Suprapubic skin (tissue), 4 donors: Measurements from ENCODE around the gene KIF13A. TPM values are rescaled to one million over a fixed set of nuclear protein-coding genes. Genes with fewer than 3 reads are reported as not detected.

ENCODE experiments used
- DNase-seq, 2 donors: peaks; one replicate each; pipeline ENCODE4 v3.0.0-alpha.2; 2019; ENCODE audit warnings: low spot score in 2 of 2
- H3K27ac ChIP-seq: fragments of 200-600 bp; sonication (generic); one replicate; pipeline ENCODE4 v1.5.1; 2019
- H3K27me3 ChIP-seq: fragments of 200-600 bp; sonication (generic); one replicate; pipeline ENCODE4 v1.5.1; 2019
- H3K36me3 ChIP-seq: fragments of 200-600 bp; sonication (generic); one replicate; pipeline ENCODE4 v1.5.1; 2019
- H3K4me1 ChIP-seq: fragments of 200-600 bp; sonication (generic); one replicate; pipeline ENCODE4 v1.5.1; 2019
- H3K4me3 ChIP-seq: fragments of 200-600 bp; sonication (generic); one replicate; pipeline ENCODE4 v1.5.1; 2019; ENCODE audit warnings: mild to moderate bottlenecking
- H3K9me3 ChIP-seq: fragments of 200-600 bp; sonication (generic); one replicate; pipeline ENCODE4 v1.5.1; 2019
- CTCF ChIP-seq, 2 donors: fragments of 200-600 bp in 1 of 2; fragments of 450-650 bp in 1 of 2; sonication (generic) in 1 of 2; IDR thresholded peaks; one replicate each; pipeline ENCODE4 v1.5.1; 2016 to 2019; ENCODE audit warnings: antibody characterized with exemption in 2 of 2, mild to moderate bottlenecking in 1 of 2, moderate library complexity in 1 of 2
- EP300 ChIP-seq: sonication (generic); formaldehyde crosslinking; IDR thresholded peaks from one replicate; pipeline ENCODE4 v1.6.1; 2017; ENCODE audit warnings: antibody characterized with exemption
- POLR2A ChIP-seq, 2 donors: fragments of 450-650 bp; IDR thresholded peaks; one replicate each; pipeline ENCODE4 v1.6.1; 2017; ENCODE audit warnings: antibody characterized with exemption in 2 of 2, mild to moderate bottlenecking in 2 of 2, moderate library complexity in 2 of 2
- POLR2AphosphoS5 ChIP-seq, 3 donors: sonication (generic); formaldehyde crosslinking; IDR thresholded peaks; one replicate each; pipeline ENCODE4 v1.6.1; 2017; ENCODE audit warnings: antibody characterized with exemption in 3 of 3
- WGBS: methylation state at CpG from one replicate; pipeline ENCODE4 v1.1.5; 2018; 5-methylcytosine and 5-hydroxymethylcytosine counted together
- total RNA-seq, 4 donors: library from RNA; depleted of rRNA; stranded (reverse); fragments of >200 nt; gene quantifications; one replicate each; pipeline ENCODE4 v1.1.0, GENCODE V29; 2016

KIF13A gene
- total RNA-seq, 4 donors from 2014 or later, result 73.0 to 91.9 (median 78.9) TPM

DNA sequence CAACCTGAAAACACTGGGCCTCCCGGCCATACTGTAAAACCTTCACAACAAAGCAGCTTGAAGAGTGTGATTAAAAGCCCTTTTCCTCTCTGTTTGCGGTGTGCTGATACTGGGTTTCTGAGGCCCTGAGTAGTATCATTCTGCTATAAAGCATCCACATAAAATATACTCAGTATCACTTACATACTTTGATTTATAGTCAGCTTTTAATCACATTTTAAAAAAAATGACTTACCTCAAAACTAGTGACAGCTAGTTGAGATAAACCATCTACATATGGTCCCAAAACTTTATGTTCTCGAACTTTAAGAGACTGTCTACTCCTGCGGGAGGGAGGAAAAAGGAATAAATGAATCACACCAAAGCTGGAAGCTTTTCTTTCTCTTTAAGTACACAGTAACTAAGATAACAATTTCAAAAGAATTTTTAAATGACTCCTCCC lies 135.7 kb downstream of the KIF13A start:
- WGBS, result 68% methylated on average over 4 of the region's 4 CpGs
- Histone ChIP-seq H3K27me3 (no peaks in the 10 kb centered on the region), H3K4me3 (no peak overlapping the region), H3K9me3 (no peaks in the 10 kb centered on the region), H3K36me3 (peaks cover 40% of the 10 kb centered on the region), H3K27ac (no peak overlapping the region), H3K4me1 (no peaks in the 10 kb centered on the region)
- no peak for DNase-seq
- TF ChIP-seq POLR2A (IDR thresholded peaks at IDR 0.05) (no peak), POLR2AphosphoS5 (IDR thresholded peaks at IDR 0.05) (no peak), CTCF (IDR thresholded peaks at IDR 0.05) (no peak), EP300 (no peak)

DNA sequence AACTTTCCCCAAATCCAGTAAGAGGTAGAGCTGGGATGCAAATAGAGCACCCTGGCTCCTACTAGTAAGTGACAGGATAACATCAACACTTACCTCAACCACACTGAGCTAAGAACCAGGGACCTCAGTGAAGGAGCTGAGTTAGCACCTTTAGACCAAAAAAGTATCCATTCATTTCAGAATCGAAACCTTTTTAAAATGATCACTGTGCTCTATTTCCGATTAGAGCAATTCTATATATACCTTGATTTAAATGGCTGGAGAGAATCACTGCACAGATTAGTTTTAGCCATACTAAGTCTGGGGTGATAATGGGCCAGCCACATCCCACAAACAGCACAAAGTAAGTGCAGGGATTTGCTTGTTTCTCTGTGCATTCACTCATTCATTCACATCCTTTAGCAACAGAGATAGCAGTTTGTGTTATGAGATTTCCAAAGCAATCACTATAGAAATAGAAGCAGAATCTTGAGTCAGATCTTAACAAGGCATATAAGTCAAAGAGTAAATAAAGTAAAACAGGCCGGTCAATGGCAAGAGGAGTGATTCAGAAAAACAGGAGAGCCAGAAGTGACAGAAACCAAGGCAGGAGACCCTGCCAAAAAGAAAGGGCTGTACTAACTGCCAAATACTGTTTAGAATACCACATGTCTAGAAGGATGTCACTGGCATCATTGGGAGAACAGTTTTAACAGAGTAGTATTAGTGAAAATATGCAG lies 136.3 kb downstream of the KIF13A start:
- TF ChIP-seq POLR2A (IDR thresholded peaks at IDR 0.05) (no peak), CTCF (IDR thresholded peaks at IDR 0.05) (no peak), EP300 (no peak), POLR2AphosphoS5 (IDR thresholded peaks at IDR 0.05) (no peak)
- WGBS, result 86% methylated on average over 3 of the region's 3 CpGs
- H3K4me3 ChIP-seq, result no peak overlapping the region
- peaks cover 42% of the 10 kb centered on the region for H3K36me3 ChIP-seq
- H3K9me3 ChIP-seq, result no peaks in the 10 kb centered on the region
- H3K4me1 ChIP-seq, result no peaks in the 10 kb centered on the region
- DNase-seq, result no peak
- no peaks in the 10 kb centered on the region for H3K27me3 ChIP-seq
- H3K27ac ChIP-seq, result no peak overlapping the region

DNA sequence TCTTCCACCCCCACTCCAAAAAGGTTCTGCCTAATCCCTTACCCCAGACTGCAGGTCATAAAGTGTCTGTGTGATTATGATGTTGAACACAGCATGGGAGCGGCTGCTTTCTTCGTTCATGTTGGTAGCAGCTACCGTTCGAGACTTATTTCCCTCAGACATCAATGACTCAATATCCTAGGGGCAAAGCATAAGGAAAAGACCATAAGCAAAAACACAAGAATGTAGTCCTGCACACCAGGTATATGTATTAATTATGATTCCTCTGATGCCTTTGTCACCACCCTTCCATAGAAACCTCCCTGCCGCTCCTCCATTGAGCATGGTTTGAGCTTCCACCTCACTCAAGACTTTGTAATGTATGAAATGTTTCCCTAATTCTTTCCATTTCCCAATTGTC lies 137.2 kb downstream of the KIF13A start:
- Histone ChIP-seq H3K27ac (no peak overlapping the region), H3K9me3 (no peaks in the 10 kb centered on the region), H3K4me3 (no peak overlapping the region), H3K27me3 (no peaks in the 10 kb centered on the region), H3K4me1 (no peaks in the 10 kb centered on the region), H3K36me3 (peaks cover 39% of the 10 kb centered on the region)
- TF ChIP-seq POLR2A (IDR thresholded peaks at IDR 0.05) (no peak), EP300 (no peak)
- WGBS, result 89% methylated on average over 5 of the region's 5 CpGs
- DNase-seq, result no peak

DNA sequence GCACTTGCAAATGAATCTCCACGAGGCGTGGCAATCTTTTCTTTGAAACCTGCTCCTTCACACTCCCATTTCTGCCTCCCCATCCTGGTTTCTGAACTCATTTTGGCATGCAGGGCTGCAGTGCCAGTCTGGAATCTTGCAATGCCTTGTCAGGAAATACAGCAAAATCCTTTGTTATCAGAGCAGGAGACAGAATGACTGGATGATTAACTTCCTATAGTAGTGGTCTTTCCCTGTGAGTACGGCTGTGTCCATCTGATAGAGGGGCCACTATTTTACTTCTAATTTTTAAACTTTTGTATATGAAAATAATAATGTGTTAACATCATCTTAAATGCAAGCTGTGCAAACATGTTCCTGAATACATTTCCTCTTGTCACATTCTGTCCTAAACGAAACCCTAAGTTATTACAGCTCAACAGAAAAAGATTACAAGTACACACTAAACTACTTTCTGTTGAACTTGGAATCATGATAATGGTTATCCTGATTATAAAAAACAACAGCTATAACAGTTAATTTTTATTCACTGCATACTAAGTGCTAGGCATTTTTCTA lies 140.2 kb downstream of the KIF13A start:
- H3K27ac ChIP-seq, result no peak overlapping the region
- no peaks in the 10 kb centered on the region for H3K9me3 ChIP-seq
- TF ChIP-seq EP300 (no peak), CTCF (IDR thresholded peaks at IDR 0.05) (no peak), POLR2A (IDR thresholded peaks at IDR 0.05) (no peak), POLR2AphosphoS5 (IDR thresholded peaks at IDR 0.05) (no peak)
- H3K36me3 ChIP-seq, result peaks cover 45% of the 10 kb centered on the region
- no peak overlapping the region for H3K4me3 ChIP-seq
- WGBS, result 91% methylated on average over 4 of the region's 4 CpGs
- H3K4me1 ChIP-seq, result no peaks in the 10 kb centered on the region
- H3K27me3 ChIP-seq, result no peaks in the 10 kb centered on the region
- DNase-seq, result no peak

DNA sequence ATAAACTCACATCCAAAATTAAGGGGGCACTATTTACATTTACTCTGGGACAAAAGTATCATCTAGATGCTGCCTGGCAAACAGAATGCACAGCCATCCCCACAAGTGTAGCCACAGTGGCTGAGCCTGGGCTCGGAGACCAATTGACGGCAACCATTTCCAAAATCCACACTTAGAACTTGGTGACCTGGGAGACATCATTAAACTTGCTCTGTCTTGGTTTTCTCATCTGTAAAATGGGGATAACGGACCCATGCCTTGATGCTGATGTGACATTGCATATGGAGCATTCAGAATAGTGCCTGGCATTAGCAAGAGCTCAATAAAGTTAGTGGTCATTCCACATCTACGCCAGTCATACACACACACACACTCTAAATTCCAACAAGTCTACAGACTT lies 140.7 kb downstream of the KIF13A start:
- no peaks in the 10 kb centered on the region for H3K4me1 ChIP-seq
- no peak overlapping the region for H3K4me3 ChIP-seq
- H3K27ac ChIP-seq, result no peak overlapping the region
- H3K27me3 ChIP-seq, result no peaks in the 10 kb centered on the region
- H3K36me3 ChIP-seq, result peaks cover 48% of the 10 kb centered on the region
- TF ChIP-seq EP300 (no peak), CTCF (IDR thresholded peaks at IDR 0.05) (no peak), POLR2AphosphoS5 (IDR thresholded peaks at IDR 0.05) (no peak), POLR2A (IDR thresholded peaks at IDR 0.05) (no peak)
- no peak for DNase-seq
- no peaks in the 10 kb centered on the region for H3K9me3 ChIP-seq
- WGBS, result 96% methylated on average over 4 of the region's 4 CpGs
